PC-3 (cell line): ENCODE measurements around the gene UBE2E1.
"Not testable (repeated sequence)": the region's sequence is repeated elsewhere in the genome, so short reads cannot be mapped to it uniquely, and the experiment has no call there.

Experiments used
- EZH2 ChIP-seq: fragments of 300-600 bp; sonication (generic); IDR thresholded peaks from one replicate; pipeline ENCODE4 v1.6.1; 2017; ENCODE audit warnings: antibody characterized with exemption, mild to moderate bottlenecking, low read length; ENCODE audit not compliant: unreplicated experiment
- TF ChIP-seq, protein P1 (sequence below): fragments of 300-600 bp; sonication (generic); conservative IDR thresholded peaks from 2 replicates; pipeline ENCODE4 v1.5.1; 2017; ENCODE audit warnings: antibody characterized with exemption, low read depth, mild to moderate bottlenecking, low read length

DNA sequence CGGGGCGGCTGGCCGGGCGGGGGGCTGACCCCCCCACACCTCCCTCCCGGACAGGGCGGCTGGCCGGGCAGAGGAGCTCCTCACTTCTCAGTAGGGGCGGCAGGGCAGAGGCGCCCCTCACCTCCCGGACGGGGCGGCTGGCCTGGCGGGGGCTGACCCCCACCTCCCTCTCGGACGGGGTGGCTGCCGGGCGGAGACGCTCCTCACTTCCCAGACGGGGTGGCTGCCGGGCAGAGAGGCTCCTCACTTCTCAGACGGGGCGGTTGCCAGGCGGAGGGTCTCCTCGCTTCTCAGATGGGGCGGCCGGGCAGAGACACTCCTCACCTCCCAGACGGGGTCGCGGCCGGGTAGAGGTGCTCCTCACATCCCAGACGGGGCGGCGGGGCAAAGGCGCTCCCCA is 65.6 kb downstream of the UBE2E1 start:
- TF ChIP-seq, protein P1, sequence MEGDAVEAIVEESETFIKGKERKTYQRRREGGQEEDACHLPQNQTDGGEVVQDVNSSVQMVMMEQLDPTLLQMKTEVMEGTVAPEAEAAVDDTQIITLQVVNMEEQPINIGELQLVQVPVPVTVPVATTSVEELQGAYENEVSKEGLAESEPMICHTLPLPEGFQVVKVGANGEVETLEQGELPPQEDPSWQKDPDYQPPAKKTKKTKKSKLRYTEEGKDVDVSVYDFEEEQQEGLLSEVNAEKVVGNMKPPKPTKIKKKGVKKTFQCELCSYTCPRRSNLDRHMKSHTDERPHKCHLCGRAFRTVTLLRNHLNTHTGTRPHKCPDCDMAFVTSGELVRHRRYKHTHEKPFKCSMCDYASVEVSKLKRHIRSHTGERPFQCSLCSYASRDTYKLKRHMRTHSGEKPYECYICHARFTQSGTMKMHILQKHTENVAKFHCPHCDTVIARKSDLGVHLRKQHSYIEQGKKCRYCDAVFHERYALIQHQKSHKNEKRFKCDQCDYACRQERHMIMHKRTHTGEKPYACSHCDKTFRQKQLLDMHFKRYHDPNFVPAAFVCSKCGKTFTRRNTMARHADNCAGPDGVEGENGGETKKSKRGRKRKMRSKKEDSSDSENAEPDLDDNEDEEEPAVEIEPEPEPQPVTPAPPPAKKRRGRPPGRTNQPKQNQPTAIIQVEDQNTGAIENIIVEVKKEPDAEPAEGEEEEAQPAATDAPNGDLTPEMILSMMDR: not testable (repeated sequence)
- not testable (repeated sequence) for TF ChIP-seq EZH2
